Activated CD8-positive, alpha-beta memory T cell treated with anti-CD3 and anti-CD28 coated beads for 36 hours (primary cell): Measurements from ENCODE around the gene CEP19. TPM values are rescaled to one million over a fixed set of nuclear protein-coding genes. Genes with fewer than 3 reads are reported as not detected.
"Not testable (repeated sequence)": the region's sequence is repeated elsewhere in the genome, so short reads cannot be mapped to it uniquely, and the experiment has no call there.

Source experiments
- CTCF ChIA-PET: fragments of 350-600 bp; sonication (Branson Sonifier 250); formaldehyde crosslinking; loops from one replicate; lab custom pipeline; 2021; ENCODE audit warnings: antibody characterized with exemption; lab: Charles Lee
- POLR2A ChIA-PET: fragments of 350-600 bp; sonication (Branson Sonifier 250); formaldehyde crosslinking; loops from one replicate; lab custom pipeline; 2021; ENCODE audit warnings: antibody characterized with exemption; lab: Charles Lee
- total RNA-seq, 2 experiments: library from RNA; stranded (reverse); gene quantifications; one replicate each; pipeline ENCODE4 v1.2.3, GENCODE V29; 2021

CEP19 gene
- 1 to 10 TPM; 4.8 to 5.4 TPM for total RNA-seq

- ChIA-PET CTCF (interaction anchor here (1.1 to 1.2 kb wide), 3 partner anchors 28 to 1240 kb away, joined by 3 to 5 read pairs (median 3); partner anchors contain the start of gene PAK2), POLR2A (interaction anchor here (0.6 to 1.7 kb wide), 4 partner anchors 16 to 143 kb away, joined by 3 to 23 read pairs (median 5); partner anchors contain the start of genes FBXO45, PAK2 and WDR53)
These were observed at the start of gene CEP19, which contains the start of gene PIGX for GRCh38 chr3:196711838-196712513. Gene CEP19 (minus strand): TSS chr3:196712250. CDS start chr3:196708657, 3,593 bp downstream. Gene PIGX (plus strand): TSS chr3:196712377.

- POLR2A ChIA-PET = no interaction called here
- CTCF ChIA-PET = no interaction called here
These were observed 46.1 kb upstream of the CEP19 start for GRCh38 chr3:196757876-196758739.

- CTCF ChIA-PET = no interaction called here
- POLR2A ChIA-PET = no interaction called here
These were observed 44.7 kb upstream of the CEP19 start for GRCh38 chr3:196756732-196757131.

GRCh38 chr3:196754091-196754981, 42.3 kb upstream of the CEP19 start:
- ChIA-PET POLR2A (interaction anchor here (0.9 kb wide), 1 partner anchor 14 kb away, joined by 4 read pairs; no protein-coding TSS in a partner anchor), CTCF (interaction anchor here (0.5 kb wide), 1 partner anchor 676 kb away, joined by 3 read pairs; no protein-coding TSS in a partner anchor)

GRCh38 chr3:196753201-196753600, 41.2 kb upstream of the CEP19 start:
- ChIA-PET POLR2A (no interaction called here), CTCF (interaction anchor here (1.7 kb wide), 1 partner anchor 143 kb away, joined by 4 read pairs; no protein-coding TSS in a partner anchor)

GRCh38 chr3:196749125-196749524, 37.1 kb upstream of the CEP19 start:
- POLR2A ChIA-PET = no interaction called here
- CTCF ChIA-PET = no interaction called here

GRCh38 chr3:196743569-196743968, 31.5 kb upstream of the CEP19 start:
- CTCF ChIA-PET, POLR2A ChIA-PET: not testable (repeated sequence)

GRCh38 chr3:196741249-196741889, 29.3 kb upstream of the CEP19 start:
- ChIA-PET POLR2A (interaction anchor here (1.8 to 2.6 kb wide), 2 partner anchors 29 to 228 kb away, joined by 6 to 23 read pairs; partner anchors contain the start of genes CEP19 and PIGX), CTCF (interaction anchor here (1.7 to 1.9 kb wide), 3 partner anchors 22 to 201 kb away, joined by 4 to 7 read pairs (median 7); partner anchors contain the start of gene NCBP2)

- ChIA-PET CTCF (interaction anchor here (1.0 to 1.9 kb wide), 6 partner anchors 22 to 201 kb away, joined by 3 to 7 read pairs (median 4); partner anchors contain the start of genes CEP19, NCBP2 and PIGX), POLR2A (interaction anchor here (0.6 to 2.6 kb wide), 6 partner anchors 13 to 229 kb away, joined by 3 to 23 read pairs (median 4); partner anchors contain the start of genes CEP19, FBXO45, PIGX and WDR53)
These were observed 28.6 kb upstream of the CEP19 start for GRCh38 chr3:196740481-196741248.

- CTCF ChIA-PET = interaction anchor here (1.0 to 1.9 kb wide), 7 partner anchors 23 to 202 kb away, joined by 3 to 7 read pairs (median 4); partner anchors contain the start of genes CEP19, NCBP2 and PIGX
- POLR2A ChIA-PET = interaction anchor here (0.7 to 2.6 kb wide), 6 partner anchors 14 to 230 kb away, joined by 3 to 23 read pairs (median 5); partner anchors contain the start of genes CEP19, FBXO45, PIGX and SENP5
These were observed 27.8 kb upstream of the CEP19 start, which contains the start of gene PAK2 for GRCh38 chr3:196739671-196740480. Gene PAK2 (plus strand): TSS chr3:196739857. CDS start chr3:196782647, 42,790 bp downstream.

- ChIA-PET CTCF (no interaction called here), POLR2A (no interaction called here)
These were observed 25.6 kb upstream of the CEP19 start for GRCh38 chr3:196737655-196738054.

GRCh38 chr3:196736670-196737374, 24.8 kb upstream of the CEP19 start:
- CTCF ChIA-PET = no interaction called here
- POLR2A ChIA-PET = no interaction called here

- CTCF ChIA-PET = no interaction called here
These were observed 23.7 kb upstream of the CEP19 start for GRCh38 chr3:196735751-196736150.

GRCh38 chr3:196726788-196727675, 15.0 kb upstream of the CEP19 start:
- POLR2A ChIA-PET = no interaction called here
- CTCF ChIA-PET = interaction anchor here (0.7 kb wide), 1 partner anchor 21 kb away, joined by 3 read pairs; no protein-coding TSS in a partner anchor

More at GRCh38 chr3:196735751-196736150, 23.7 kb upstream of the CEP19 start:
- POLR2A ChIA-PET = no interaction called here
